ENCODE results near the gene ATP2A2.

Gene ATP2A2

GRCh38 chr12:110340706-110341105 lies 59.7 kb downstream of the ATP2A2 start:
- Histone ChIP-seq H3K27me3 (ENCODE audit: control insufficient read depth, insufficient read depth, low read length) (no peaks in the 10 kb centered on the region), H3K4me1 (ENCODE audit: control insufficient read depth, insufficient read depth, low read length) (no peaks in the 10 kb centered on the region), H3K4me3 (ENCODE audit: low read length) (no peak overlapping the region), H3K27ac (ENCODE audit: low read length) (no peak overlapping the region), H3K36me3 (ENCODE audit: control insufficient read depth, insufficient read depth, low read length) (peaks cover 46% of the 10 kb centered on the region), H3K9me3 (ENCODE audit: control insufficient read depth, insufficient read depth, low read length) (no peaks in the 10 kb centered on the region)
- DNase-seq (ENCODE audit: low read depth, low spot score) = no peak
- no CpG with 5 or more reads among the region's 18 CpGs for WGBS (ENCODE audit: insufficient coverage, insufficient read length)

- no peak overlapping the region for H3K27ac ChIP-seq (ENCODE audit: low read length)
Observed at GRCh38 chr12:110342157-110342556, 61.1 kb downstream of the ATP2A2 start.

GRCh38 chr12:110343114-110343513 lies 62.1 kb downstream of the ATP2A2 start:
- Histone ChIP-seq H3K27ac (ENCODE audit: low read length) (no peak overlapping the region), H3K4me3 (ENCODE audit: low read length) (no peak overlapping the region), H3K4me1 (ENCODE audit: control insufficient read depth, insufficient read depth, low read length) (no peaks in the 10 kb centered on the region), H3K36me3 (ENCODE audit: control insufficient read depth, insufficient read depth, low read length) (peaks cover 44% of the 10 kb centered on the region), H3K27me3 (ENCODE audit: control insufficient read depth, insufficient read depth, low read length) (no peaks in the 10 kb centered on the region), H3K9me3 (ENCODE audit: control insufficient read depth, insufficient read depth, low read length) (no peaks in the 10 kb centered on the region)
- no CpG with 5 or more reads among the region's 5 CpGs for WGBS (ENCODE audit: insufficient coverage, insufficient read length)
- no peak for DNase-seq (ENCODE audit: low read depth, low spot score)

More at GRCh38 chr12:110342157-110342556, 61.1 kb downstream of the ATP2A2 start:
- WGBS (ENCODE audit: insufficient coverage, insufficient read length) = no CpG with 5 or more reads among the region's 15 CpGs
- Histone ChIP-seq H3K27me3 (ENCODE audit: control insufficient read depth, insufficient read depth, low read length) (no peaks in the 10 kb centered on the region), H3K4me3 (ENCODE audit: low read length) (no peak overlapping the region), H3K36me3 (ENCODE audit: control insufficient read depth, insufficient read depth, low read length) (peaks cover 41% of the 10 kb centered on the region), H3K4me1 (ENCODE audit: control insufficient read depth, insufficient read depth, low read length) (no peaks in the 10 kb centered on the region), H3K9me3 (ENCODE audit: control insufficient read depth, insufficient read depth, low read length) (no peaks in the 10 kb centered on the region)
- no peak for DNase-seq (ENCODE audit: low read depth, low spot score)

- WGBS (ENCODE audit: insufficient coverage, insufficient read length) = no CpG with 5 or more reads among the region's 9 CpGs
- Histone ChIP-seq H3K9me3 (ENCODE audit: control insufficient read depth, insufficient read depth, low read length) (no peaks in the 10 kb centered on the region), H3K27ac (ENCODE audit: low read length) (no peak overlapping the region), H3K27me3 (ENCODE audit: control insufficient read depth, insufficient read depth, low read length) (no peaks in the 10 kb centered on the region), H3K36me3 (ENCODE audit: control insufficient read depth, insufficient read depth, low read length) (peaks cover 48% of the 10 kb centered on the region), H3K4me3 (ENCODE audit: low read length) (no peak overlapping the region), H3K4me1 (ENCODE audit: control insufficient read depth, insufficient read depth, low read length) (no peaks in the 10 kb centered on the region)
- DNase-seq (ENCODE audit: low read depth, low spot score) = no peak
Observed at GRCh38 chr12:110343736-110344555, 62.9 kb downstream of the ATP2A2 start.

- H3K4me3 ChIP-seq (ENCODE audit: low read length) = no peak overlapping the region
- peaks cover 50% of the 10 kb centered on the region for H3K36me3 ChIP-seq (ENCODE audit: control insufficient read depth, insufficient read depth, low read length)
- no peaks in the 10 kb centered on the region for H3K4me1 ChIP-seq (ENCODE audit: control insufficient read depth, insufficient read depth, low read length)
- no peaks in the 10 kb centered on the region for H3K27me3 ChIP-seq (ENCODE audit: control insufficient read depth, insufficient read depth, low read length)
- no peak overlapping the region for H3K27ac ChIP-seq (ENCODE audit: low read length)
- DNase-seq (ENCODE audit: low read depth, low spot score) = no peak
- no CpG with 5 or more reads among the region's 11 CpGs for WGBS (ENCODE audit: insufficient coverage, insufficient read length)
- H3K9me3 ChIP-seq (ENCODE audit: control insufficient read depth, insufficient read depth, low read length) = no peaks in the 10 kb centered on the region
Observed at GRCh38 chr12:110344657-110345056, 63.6 kb downstream of the ATP2A2 start.

GRCh38 chr12:110345176-110345661 lies 64.2 kb downstream of the ATP2A2 start:
- Histone ChIP-seq H3K4me3 (ENCODE audit: low read length) (no peak overlapping the region), H3K4me1 (ENCODE audit: control insufficient read depth, insufficient read depth, low read length) (no peaks in the 10 kb centered on the region), H3K27me3 (ENCODE audit: control insufficient read depth, insufficient read depth, low read length) (no peaks in the 10 kb centered on the region), H3K9me3 (ENCODE audit: control insufficient read depth, insufficient read depth, low read length) (no peaks in the 10 kb centered on the region), H3K36me3 (ENCODE audit: control insufficient read depth, insufficient read depth, low read length) (peaks cover 50% of the 10 kb centered on the region), H3K27ac (ENCODE audit: low read length) (no peak overlapping the region)
- no peak for DNase-seq (ENCODE audit: low read depth, low spot score)
- no CpG with 5 or more reads among the region's 11 CpGs for WGBS (ENCODE audit: insufficient coverage, insufficient read length)

GRCh38 chr12:110345963-110346362 lies 64.9 kb downstream of the ATP2A2 start:
- no peak for DNase-seq (ENCODE audit: low read depth, low spot score)
- no peaks in the 10 kb centered on the region for H3K27me3 ChIP-seq (ENCODE audit: control insufficient read depth, insufficient read depth, low read length)
- H3K36me3 ChIP-seq (ENCODE audit: control insufficient read depth, insufficient read depth, low read length) = peaks cover 46% of the 10 kb centered on the region
- no peak overlapping the region for H3K4me3 ChIP-seq (ENCODE audit: low read length)
- no peak overlapping the region for H3K27ac ChIP-seq (ENCODE audit: low read length)
- H3K9me3 ChIP-seq (ENCODE audit: control insufficient read depth, insufficient read depth, low read length) = no peaks in the 10 kb centered on the region
- WGBS (ENCODE audit: insufficient coverage, insufficient read length) = no CpG with 5 or more reads among the region's 12 CpGs
- H3K4me1 ChIP-seq (ENCODE audit: control insufficient read depth, insufficient read depth, low read length) = no peaks in the 10 kb centered on the region

DNA sequence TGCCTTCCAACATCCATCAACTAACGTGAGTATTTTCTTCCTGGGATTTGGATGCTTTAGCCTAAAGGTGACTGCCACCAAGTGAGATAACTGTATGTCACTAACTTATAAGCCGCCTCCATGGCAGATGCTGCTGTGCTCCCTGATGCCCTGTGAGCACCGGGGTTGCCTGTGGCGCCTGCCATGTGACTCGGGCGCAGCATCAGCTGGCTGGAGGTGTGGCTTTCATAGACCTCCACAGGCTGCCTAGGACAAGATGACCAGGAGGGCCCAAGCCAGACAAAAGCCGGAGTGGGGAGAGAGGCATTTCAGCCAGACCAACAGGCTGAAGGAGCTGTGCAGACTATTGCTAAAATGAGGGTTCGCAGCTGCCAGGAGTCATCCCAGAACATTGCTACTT lies 66.7 kb downstream of the ATP2A2 start:
- no CpG with 5 or more reads among the region's 8 CpGs for WGBS (ENCODE audit: insufficient coverage, insufficient read length)
- Histone ChIP-seq H3K9me3 (ENCODE audit: control insufficient read depth, insufficient read depth, low read length) (no peaks in the 10 kb centered on the region), H3K4me1 (ENCODE audit: control insufficient read depth, insufficient read depth, low read length) (no peaks in the 10 kb centered on the region), H3K27me3 (ENCODE audit: control insufficient read depth, insufficient read depth, low read length) (no peaks in the 10 kb centered on the region), H3K4me3 (ENCODE audit: low read length) (no peak overlapping the region), H3K36me3 (ENCODE audit: control insufficient read depth, insufficient read depth, low read length) (peaks cover 40% of the 10 kb centered on the region), H3K27ac (ENCODE audit: low read length) (no peak overlapping the region)
- no peak for DNase-seq (ENCODE audit: low read depth, low spot score)

GRCh38 chr12:110348431-110349059 lies 67.5 kb downstream of the ATP2A2 start:
- no CpG with 5 or more reads among the region's 7 CpGs for WGBS (ENCODE audit: insufficient coverage, insufficient read length)
- peaks cover 40% of the 10 kb centered on the region for H3K36me3 ChIP-seq (ENCODE audit: control insufficient read depth, insufficient read depth, low read length)
- no peaks in the 10 kb centered on the region for H3K4me1 ChIP-seq (ENCODE audit: control insufficient read depth, insufficient read depth, low read length)
- H3K9me3 ChIP-seq (ENCODE audit: control insufficient read depth, insufficient read depth, low read length) = no peaks in the 10 kb centered on the region
- no peak overlapping the region for H3K27ac ChIP-seq (ENCODE audit: low read length)
- no peak for DNase-seq (ENCODE audit: low read depth, low spot score)
- no peaks in the 10 kb centered on the region for H3K27me3 ChIP-seq (ENCODE audit: control insufficient read depth, insufficient read depth, low read length)
- H3K4me3 ChIP-seq (ENCODE audit: low read length) = no peak overlapping the region

GRCh38 chr12:110349096-110349495 lies 68.0 kb downstream of the ATP2A2 start:
- no peaks in the 10 kb centered on the region for H3K9me3 ChIP-seq (ENCODE audit: control insufficient read depth, insufficient read depth, low read length)
- H3K27ac ChIP-seq (ENCODE audit: low read length) = no peak overlapping the region
- H3K27me3 ChIP-seq (ENCODE audit: control insufficient read depth, insufficient read depth, low read length) = no peaks in the 10 kb centered on the region
- H3K36me3 ChIP-seq (ENCODE audit: control insufficient read depth, insufficient read depth, low read length) = peaks cover 36% of the 10 kb centered on the region
- no peak for DNase-seq (ENCODE audit: low read depth, low spot score)
- H3K4me3 ChIP-seq (ENCODE audit: low read length) = no peak overlapping the region
- no CpG with 5 or more reads among the region's 4 CpGs for WGBS (ENCODE audit: insufficient coverage, insufficient read length)
- no peaks in the 10 kb centered on the region for H3K4me1 ChIP-seq (ENCODE audit: control insufficient read depth, insufficient read depth, low read length)

All from iPS DF 6.9 (cell line).